Kidney (tissue), 14 donors: ENCODE measurements around the gene METTL23. TPM values are rescaled to one million over a fixed set of nuclear protein-coding genes. Genes with fewer than 3 reads are reported as not detected.
A peak's percentile ranks its signal among the peaks of the same experiment; 100 is the strongest.

Experiments
- DNase-seq, 5 donors: peaks; one replicate each; pipeline ENCODE4 v3.0.0-alpha.2; 2013 to 2020
- FAIRE-seq: peaks from 2 replicates; lab custom pipeline; 2012; peaks lifted over from hg19 to GRCh38; lab: Jason Lieb, UNC
- H3K27ac ChIP-seq, 2 donors: one replicate each; pipeline ENCODE4 v1.7.0; 2013; ENCODE audit warnings: low read depth in 2 of 2, low read length in 2 of 2, inconsistent platforms in 1 of 2
- H3K27me3 ChIP-seq: one replicate; pipeline ENCODE4 v1.7.1; 2013; ENCODE audit warnings: low read length, inconsistent platforms; ENCODE audit not compliant: control insufficient read depth, insufficient read depth
- H3K36me3 ChIP-seq, 3 donors: one replicate each; pipeline versions ENCODE4 v1.7.0 to v1.7.1; 2013; ENCODE audit warnings: low read length in 3 of 3, control low read depth in 1 of 3, inconsistent platforms in 1 of 3; ENCODE audit not compliant: insufficient read depth in 3 of 3, control insufficient read depth in 2 of 3
- H3K4me1 ChIP-seq, 3 donors: one replicate each; pipeline versions ENCODE4 v1.7.0 to v1.7.1; 2013; ENCODE audit warnings: low read length in 3 of 3, inconsistent platforms in 1 of 3, low read depth in 1 of 3; ENCODE audit not compliant: control insufficient read depth in 2 of 3, insufficient read depth in 2 of 3
- H3K4me3 ChIP-seq, 3 donors: one replicate each; pipeline versions ENCODE4 v1.7.0 to v1.8.1; 2013; ENCODE audit warnings: low read length in 3 of 3, control low read depth in 1 of 3, inconsistent platforms in 1 of 3
- H3K9ac ChIP-seq, 3 donors: one replicate each; pipeline versions ENCODE4 v1.7.0 to v1.7.1; 2013; ENCODE audit warnings: low read length in 3 of 3, control low read depth in 1 of 3, inconsistent platforms in 1 of 3
- H3K9me3 ChIP-seq, 3 donors: one replicate each; pipeline versions ENCODE4 v1.7.0 to v1.7.1; 2013; ENCODE audit warnings: low read length in 3 of 3, control low read depth in 1 of 3, inconsistent platforms in 1 of 3; ENCODE audit not compliant: control insufficient read depth in 2 of 3, insufficient read depth in 1 of 3
- CTCF ChIP-seq: IDR thresholded peaks from 3 replicates; pipeline ENCODE4 v1.5.1; 2012; ENCODE audit warnings: mild to moderate bottlenecking, moderate library complexity, borderline replicate concordance; ENCODE audit not compliant: insufficient read depth; ENCODE audit errors: extremely low read depth
- intact Hi-C: fragments of 100-400 bp; cut with DNase I; formaldehyde crosslinking; loops from one replicate; pipeline ENCODE4 v1.11.1; 2022
- polyA plus RNA-seq: library from polyadenylated mRNA; stranded (reverse); fragments of 350-450 nt; fragmentation: Illumina TruSeq; extraction: RNeasy Lipid Tissue Mini Kit (QIAGEN cat#74804); gene quantifications from one replicate; pipeline ENCODE4 v1.2.3, GENCODE V29; 2014; ENCODE audit warnings: low read depth, low replicate concordance; ENCODE audit not compliant: insufficient read depth
- total RNA-seq: library from RNA; stranded (reverse); fragmentation: NEBNext Ultra II Directional; extraction: Animal tissue kit (Norgen Biotek cat#: 25700); gene quantifications from one replicate; pipeline ENCODE4 v1.2.1, GENCODE V29; 2021
- donor health status: control.
- donor health status: control.
- donor health status: control.
- donor health status: control.
- donor health status: control.
- donor health status: DM: yes; HTN: yes; CAD: no.
- donor health status: Normal renal cell carcinoma (clear cell type).

The METTL23 gene
- total and polyA plus RNA-seq, 2 donors from 2014 or later, result 38.2 to 53.0 TPM

DNA sequence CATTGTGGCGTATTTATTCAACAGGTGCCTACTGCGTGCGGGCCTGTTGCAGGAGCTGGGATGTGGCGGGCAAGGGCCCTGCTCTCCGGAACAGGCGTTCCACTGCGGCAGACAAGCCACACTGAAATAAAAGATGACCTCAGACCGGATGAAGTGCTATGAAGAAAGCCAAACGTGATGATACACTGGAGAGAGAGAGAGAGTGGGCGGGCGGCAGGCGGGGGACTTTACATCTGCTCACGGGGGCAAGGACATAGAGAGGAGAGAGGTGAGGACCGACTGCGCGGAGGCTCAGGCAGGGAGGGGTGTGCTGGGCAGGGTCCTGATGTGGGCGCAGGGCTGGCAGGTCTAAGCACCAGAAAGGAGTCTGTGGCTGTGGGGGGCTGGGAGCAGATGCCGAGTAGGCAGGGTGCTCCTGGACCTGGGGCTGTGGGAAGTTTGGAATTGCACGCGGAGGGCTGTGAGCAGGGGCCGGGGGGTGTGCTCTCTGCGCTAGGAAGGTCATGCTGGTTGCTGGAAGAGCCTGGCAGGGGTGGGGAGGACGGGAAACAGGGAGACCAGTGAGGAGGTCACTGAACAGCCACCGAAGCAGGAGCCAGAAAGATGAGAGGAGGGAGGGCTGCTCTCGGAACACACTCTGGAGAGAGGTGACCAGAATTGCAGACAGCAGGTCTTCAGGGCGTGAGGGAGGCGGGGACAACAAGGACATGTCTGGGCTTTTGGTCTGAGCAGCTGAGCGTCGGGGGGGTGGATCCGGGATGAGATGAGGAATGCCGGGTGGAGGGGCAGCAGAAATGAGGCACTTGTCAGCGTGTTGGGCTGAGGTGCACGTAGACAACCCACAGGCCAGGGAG is 25.8 kb upstream of the METTL23 start:
- intact Hi-C loops, result no loop called here
- Histone ChIP-seq H3K27ac (peak overlapping the region; percentile 27 to 83), H3K9ac (no peak overlapping the region), H3K36me3 (no peaks in the 10 kb centered on the region), H3K9me3 (no peaks in the 10 kb centered on the region), H3K27me3 (no peaks in the 10 kb centered on the region), H3K4me3 (no peak overlapping the region), H3K4me1 (peaks cover 0 to 26% (median 12%) of the 10 kb centered on the region in 3 donors)
- DNase-seq (peak; percentile 75 to 88 (median 84)), FAIRE-seq (no peak)
- TF ChIP-seq CTCF, result no peak

DNA sequence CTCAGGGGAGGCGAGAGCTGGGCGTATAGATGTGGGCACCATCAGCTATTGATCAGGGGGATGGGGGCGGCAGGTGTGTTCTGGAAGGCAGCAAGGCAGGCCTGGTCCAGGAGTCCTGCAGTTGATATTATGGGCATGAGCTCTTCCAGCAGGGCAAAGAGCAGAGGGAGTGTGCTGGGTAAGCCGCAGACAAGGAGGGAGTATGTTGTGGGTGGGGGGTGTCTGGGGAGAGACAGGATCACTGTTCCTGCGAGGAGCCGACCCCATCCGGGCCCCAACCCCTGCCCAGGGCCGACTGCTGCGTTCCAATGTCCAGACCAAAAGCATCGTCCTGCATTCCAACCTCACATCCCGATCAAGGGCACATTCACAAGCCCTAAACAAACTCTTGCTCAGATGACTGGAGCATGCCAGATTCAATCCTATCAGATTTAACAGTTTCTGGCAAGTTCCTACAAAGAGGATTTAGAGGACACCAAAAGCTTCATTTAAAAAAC is 25.1 kb upstream of the METTL23 start:
- Histone ChIP-seq H3K27ac (no peak overlapping the region), H3K4me1 (peaks cover 0 to 25% (median 12%) of the 10 kb centered on the region in 3 donors), H3K9ac (no peak overlapping the region), H3K9me3 (no peaks in the 10 kb centered on the region), H3K27me3 (no peaks in the 10 kb centered on the region), H3K36me3 (no peaks in the 10 kb centered on the region), H3K4me3 (no peak overlapping the region)
- no peak for TF ChIP-seq CTCF
- DNase-seq (peak in 2 of 5 donors; percentile 51 to 60), FAIRE-seq (no peak)
- intact Hi-C loops, result no loop called here

DNA sequence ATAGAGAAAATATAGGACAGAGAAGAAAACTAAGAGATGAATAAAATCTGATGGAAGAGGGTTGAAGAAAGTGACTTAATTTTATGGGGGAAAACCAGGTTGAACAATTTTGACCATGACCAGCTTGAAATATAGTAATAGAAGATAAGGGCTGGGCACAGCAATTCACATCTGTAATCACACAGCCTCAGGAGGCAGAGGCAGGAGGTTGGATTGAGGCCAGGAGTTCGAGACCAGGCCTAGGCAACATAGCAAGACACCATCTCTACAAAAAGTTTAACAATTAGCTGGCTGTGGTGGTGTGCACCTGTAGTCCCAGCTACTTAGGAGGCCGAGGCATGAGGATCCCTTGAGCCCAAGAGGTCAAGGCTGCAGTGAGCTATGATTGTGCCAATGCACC is 24.6 kb upstream of the METTL23 start:
- DNase-seq (no peak), FAIRE-seq (no peak)
- H3K36me3 ChIP-seq, result no peaks in the 10 kb centered on the region
- H3K4me1 ChIP-seq, result peaks cover 0 to 21% (median 8%) of the 10 kb centered on the region in 3 donors
- H3K9ac ChIP-seq, result no peak overlapping the region
- H3K27me3 ChIP-seq, result no peaks in the 10 kb centered on the region
- no peaks in the 10 kb centered on the region for H3K9me3 ChIP-seq
- H3K27ac ChIP-seq, result no peak overlapping the region
- TF ChIP-seq CTCF, result no peak
- no peak overlapping the region for H3K4me3 ChIP-seq
- intact Hi-C loops, result no loop called here
